ENCODE results near the gene RFX1. TPM values are rescaled to one million over a fixed set of nuclear protein-coding genes. Genes with fewer than 3 reads are reported as not detected.
A peak's percentile ranks its signal among the peaks of the same experiment; 100 is the strongest.

The RFX1 gene
- total and polyA plus RNA-seq, 2 of the 13 experiments (the other 11 are each of a cell fraction or from before 2014, with no cell fraction given), result 1.1 to 1.3 TPM

- peak; percentile 33; the same call in 1 of the 2 replicates for TF ChIP-seq KDM2A (CRISPR knock-in tag; IDR thresholded peaks at IDR 0.05; ENCODE audit: borderline replicate concordance, low read depth)
These were observed 73.2 kb downstream of the RFX1 start (continued) for GRCh38 chr19:13932911-13933393.

- FAIRE-seq (no peak), ATAC-seq (no peak), DNase-seq (ENCODE audit: low spot score) (no peak)
- H3K9me3 ChIP-seq (ENCODE audit: low read length), result no peaks in the 10 kb centered on the region
- peaks cover 7% of the 10 kb centered on the region for H3K4me1 ChIP-seq (ENCODE audit: insufficient read depth, low read length)
- H3K79me2 ChIP-seq (ENCODE audit: insufficient read depth, low read length), result no peaks in the 10 kb centered on the region
- H4K20me1 ChIP-seq (ENCODE audit: insufficient read depth, low read length), result no peaks in the 10 kb centered on the region
- peaks cover 2 to 8% of the 10 kb centered on the region in 2 experiments; a peak in 3 of 5 replicates for H3K36me3 ChIP-seq (replicated peaks in 1 of 2; ENCODE audit: control insufficient read depth in 1 of 2, insufficient read depth in 2 of 2, low read length in 2 of 2)
- H3K27ac ChIP-seq (ENCODE audit: extremely low read length, insufficient read depth, low read length), result no peak overlapping the region
- no peak overlapping the region for H3K4me3 ChIP-seq (replicated peaks in 1 of 3; ENCODE audit: insufficient read depth in 1 of 3, low read depth in 2 of 3, low read length in 3 of 3)
- WGBS (ENCODE audit: low lambda C conversion rate), result 83% methylated on average over 5 of the region's 6 CpGs
- ChIA-PET CTCF (ENCODE audit: low intra/inter-chr PET ratio, low total read pairs) (no interaction called here), POLR2A (interaction anchor here (1.6 kb wide), 1 partner anchor 11 kb away, joined by 4 read pairs; no protein-coding TSS in a partner anchor)
- intact Hi-C loops (cut with micrococcal nuclease; ENCODE audit: unreplicated experiment) (no loop called here), in situ Hi-C loops (cut with HindIII; ENCODE audit: extremely low pct_ligation_motif_present, low pct_unique_long_range_greater_than_20kb) (no loop called here)
- peaks cover 0 to 10% of the 10 kb centered on the region in 2 experiments; a peak in 1 of 5 replicates for H3K27me3 ChIP-seq (ENCODE audit: control insufficient read depth in 1 of 2, insufficient read depth in 2 of 2, low read length in 2 of 2)
- no peak overlapping the region for H3K9ac ChIP-seq (ENCODE audit: insufficient read depth, low read depth, low read length)
- H2AFZ ChIP-seq (ENCODE audit: low read length), result no peak overlapping the region
- BruUV-seq (replicated peaks), result no TSS peak
- H3K4me2 ChIP-seq (ENCODE audit: low read depth, low read length), result no peak overlapping the region
- no peak for TF ChIP-seq ZKSCAN1 (IDR thresholded peaks at IDR 0.05; ENCODE audit: low read length)
- TF ChIP-seq USF2 (IDR thresholded peaks at IDR 0.05; ENCODE audit: low read depth, low read length), result no peak
- TF ChIP-seq USF2 (CRISPR knock-in tag; IDR thresholded peaks at IDR 0.05; ENCODE audit: borderline replicate concordance), result no peak
- TF ChIP-seq ZNF121 (CRISPR knock-in tag; IDR thresholded peaks at IDR 0.05), result peak; percentile 75
- peak; percentile 51; the same call in 1 of the 2 replicates for TF ChIP-seq ZNF770 (CRISPR knock-in tag; IDR thresholded peaks at IDR 0.05)
- TF ChIP-seq ZBTB37 (CRISPR knock-in tag; IDR thresholded peaks at IDR 0.05), result no peak
- no peak for TF ChIP-seq ZHX2 (IDR thresholded peaks at IDR 0.05; ENCODE audit: low read depth)
- TF ChIP-seq ZHX2 (CRISPR knock-in tag; IDR thresholded peaks at IDR 0.05; ENCODE audit: borderline replicate concordance), result no peak
These were observed 73.9 kb downstream of the RFX1 start for GRCh38 chr19:13932149-13932637.
